SK-N-SH (cell line): Measurements from ENCODE around the gene AMMECR1. TPM values are rescaled to one million over a fixed set of nuclear protein-coding genes. Genes with fewer than 3 reads are reported as not detected.

ENCODE experiments used
- CTCF ChIA-PET: fragments of 300-600, 350-600 bp; formaldehyde crosslinking; extraction: SDS; loops from one replicate; lab custom pipeline; 2021; lab: Yijun Ruan, JAX
- POLR2A ChIA-PET: fragments of 350-600 bp; sonication (Branson Sonifier 250); formaldehyde crosslinking; extraction: SDS; loops from one replicate; lab custom pipeline; 2020; ENCODE audit warnings: antibody characterized with exemption, inconsistent platforms; lab: Yijun Ruan, JAX
- DNase-seq: peaks from one replicate; pipeline ENCODE4 v3.0.0; 2012
- H2AFZ ChIP-seq: fragments of 200-600 bp; sonication (generic); 2 replicates; pipeline ENCODE4 v1.8.1; 2016; ENCODE audit warnings: antibody characterized with exemption, mild to moderate bottlenecking, low read depth
- H3F3A ChIP-seq: fragments of 200-600 bp; sonication (generic); replicated peaks from 2 replicates; pipeline ENCODE3; 2016; ENCODE audit warnings: antibody characterized with exemption, mild to moderate bottlenecking; ENCODE audit not compliant: insufficient read depth
- H3K27ac ChIP-seq, 2 experiments: fragments of 200-500 bp in 1 of 2; fragments of 200-600 bp in 1 of 2; sonication (Bioruptor generic) in 1 of 2; sonication (generic), shearing (Covaris generic) in 1 of 2; 2 replicates each; pipeline versions ENCODE4 v1.5.1 to v1.6.1; 2014 to 2016; ENCODE audit warnings: low read depth in 2 of 2, inconsistent platforms in 1 of 2, low read length in 1 of 2, mild to moderate bottlenecking in 1 of 2, mixed read lengths in 1 of 2
- H3K27me3 ChIP-seq: fragments of 200-600 bp; sonication (generic), shearing (Covaris generic); 2 replicates; pipeline ENCODE4 v1.6.1; 2016; ENCODE audit warnings: mixed run types; ENCODE audit not compliant: insufficient read depth
- H3K36me3 ChIP-seq, 2 experiments: fragments of 200-500 bp in 1 of 2; fragments of 200-600 bp in 1 of 2; sonication (Bioruptor generic) in 1 of 2; sonication (generic) in 1 of 2; replicated peaks in 1 of 2; 2 replicates each; pipeline versions ENCODE3 to v1.5.1; 2014 to 2016; ENCODE audit warnings: low read length in 1 of 2, mild to moderate bottlenecking in 1 of 2; ENCODE audit not compliant: insufficient read depth in 2 of 2, control insufficient read depth in 1 of 2
- H3K4me1 ChIP-seq, 2 experiments: fragments of 200-500 bp in 1 of 2; fragments of 200-600 bp in 1 of 2; sonication (Bioruptor generic) in 1 of 2; sonication (generic), shearing (Covaris generic) in 1 of 2; 2 replicates each; pipeline versions ENCODE4 v1.5.1 to v1.6.1; 2014 to 2016; ENCODE audit warnings: low read depth in 1 of 2, low read length in 1 of 2, mixed run types in 1 of 2; ENCODE audit not compliant: insufficient read depth in 2 of 2, control insufficient read depth in 1 of 2
- H3K4me2 ChIP-seq: fragments of 200-600 bp; sonication (generic), shearing (Covaris generic); 2 replicates; pipeline ENCODE4 v1.6.1; 2017; ENCODE audit warnings: mixed run types
- H3K4me3 ChIP-seq, 2 experiments: fragments of 200-500 bp in 1 of 2; fragments of 200-600 bp in 1 of 2; sonication (Bioruptor generic) in 1 of 2; sonication (generic), shearing (Covaris generic) in 1 of 2; 2 replicates each; pipeline versions ENCODE4 v1.5.1 to v1.8.1; 2014 to 2016; ENCODE audit warnings: low read depth in 2 of 2, inconsistent platforms in 1 of 2, low read length in 1 of 2, mild to moderate bottlenecking in 1 of 2, mixed read lengths in 1 of 2, moderate library complexity in 1 of 2
- H3K79me2 ChIP-seq: fragments of 200-600 bp; sonication (generic); 2 replicates; pipeline ENCODE4 v1.8.1; 2017; ENCODE audit warnings: mild to moderate bottlenecking; ENCODE audit not compliant: insufficient read depth
- H3K9ac ChIP-seq: fragments of 200-600 bp; sonication (generic); 2 replicates; pipeline ENCODE4 v1.6.1; 2017; ENCODE audit warnings: mixed run types
- H3K9me2 ChIP-seq: fragments of 200-600 bp; sonication (generic); 2 replicates; pipeline ENCODE4 v1.6.1; 2017; ENCODE audit warnings: mixed run types
- H3K9me3 ChIP-seq: fragments of 200-600 bp; sonication (generic); 2 replicates; pipeline ENCODE4 v1.6.1; 2017; ENCODE audit warnings: mixed run types, mild to moderate bottlenecking, moderate library complexity
- H4K20me1 ChIP-seq: fragments of 200-600 bp; sonication (generic); 2 replicates; pipeline ENCODE4 v1.6.1; 2017; ENCODE audit warnings: mild to moderate bottlenecking, mixed run types; ENCODE audit not compliant: insufficient read depth
- EZH2phosphoT487 ChIP-seq: fragments of 200-600 bp; sonication (generic); IDR thresholded peaks from 2 replicates; pipeline ENCODE4 v1.6.1; 2017; ENCODE audit warnings: low read depth, mixed run types, mild to moderate bottlenecking, antibody characterized with exemption, moderate library complexity, borderline replicate concordance
- FOSL2 ChIP-seq: IDR thresholded peaks from 2 replicates; pipeline ENCODE4 v1.4.0; 2012; ENCODE audit warnings: low read depth, mild to moderate bottlenecking, moderate library complexity, borderline replicate concordance
- GATA2 ChIP-seq: sonication (generic); formaldehyde crosslinking; IDR thresholded peaks from 2 replicates; pipeline ENCODE4 v1.5.0; 2020; ENCODE audit warnings: mild to moderate bottlenecking, missing genetic modification reagents
- JUND ChIP-seq: IDR thresholded peaks from 2 replicates; pipeline ENCODE4 v1.4.0; 2012
- NRF1 ChIP-seq: IDR thresholded peaks from 2 replicates; pipeline ENCODE4 v1.6.1; 2012; ENCODE audit warnings: low read depth, mild to moderate bottlenecking, low read length
- REST ChIP-seq: IDR thresholded peaks from 2 replicates; pipeline ENCODE4 v1.6.1; 2012; ENCODE audit warnings: mild to moderate bottlenecking, low read depth, low read length, moderate library complexity
- TCF12 ChIP-seq: IDR thresholded peaks from 2 replicates; pipeline ENCODE4 v1.4.0; 2012
- TEAD4 ChIP-seq: IDR thresholded peaks from 2 replicates; pipeline ENCODE4 v1.4.0; 2012; ENCODE audit warnings: mild to moderate bottlenecking, borderline replicate concordance; ENCODE audit not compliant: insufficient read depth
- WGBS: methylation state at CpG from one replicate; pipeline ENCODE4 v1.1.6; 2017; ENCODE audit warnings: low lambda C conversion rate; 5-methylcytosine and 5-hydroxymethylcytosine counted together
- polyA plus RNA-seq, 3 experiments: library from polyadenylated mRNA; depleted of rRNA; stranded (reverse); fragments of >200 nt; gene quantifications; 2 replicates each; pipeline ENCODE4 v1.2.3, GENCODE V29; 2012

Gene AMMECR1
- polyA plus RNA-seq, 1 of the 3 experiments (the other 2 are of a cell fraction): 1.3 TPM

- Histone ChIP-seq H3K27me3 (no peaks in the 10 kb centered on the region), H3K27ac (peak overlapping the region in 1 of 2 experiments; percentile 78; a peak in 2 of 4 replicates), H3F3A (peaks cover 22% of the 10 kb centered on the region), H3K36me3 (no peaks in the 10 kb centered on the region), H2AFZ (no peak overlapping the region), H3K4me1 (no peaks in the 10 kb centered on the region), H3K9me3 (no peaks in the 10 kb centered on the region), H4K20me1 (no peaks in the 10 kb centered on the region), H3K9me2 (no peaks in the 10 kb centered on the region), H3K79me2 (peaks cover 4% of the 10 kb centered on the region), H3K4me2 (no peak overlapping the region), H3K4me3 (no peak overlapping the region), H3K9ac (peak overlapping the region; percentile 54; the same call in 1 of the 2 replicates)
- peak; percentile 39; the same call in 1 of the 2 replicates for TF ChIP-seq FOSL2
- TF ChIP-seq JUND: peak; percentile 54
- 0 out of 2 replicates have a peak, but pooled peaks have one; percentile 24 for TF ChIP-seq TCF12
- peak; percentile 49; the same call in 1 of the 2 replicates for TF ChIP-seq TEAD4
- TF ChIP-seq NRF1: no peak
- TF ChIP-seq EZH2phosphoT487: no peak
- ChIA-PET CTCF (interaction anchor here (1.6 kb wide), 1 partner anchor 124 kb away, joined by 4 read pairs; no protein-coding TSS in a partner anchor), POLR2A (no interaction called here)
- WGBS: 3% methylated on average over 2 of the region's 2 CpGs
- DNase-seq: no peak
Observed at GRCh38 chrX:110284159-110284558, 33.7 kb downstream of the AMMECR1 start.

- H3K27ac ChIP-seq: peak overlapping the region in 1 of 2 experiments; percentile 78; a peak in 2 of 4 replicates
- H3K4me1 ChIP-seq: no peaks in the 10 kb centered on the region
- peaks cover 4% of the 10 kb centered on the region for H3K79me2 ChIP-seq
Observed at GRCh38 chrX:110282922-110283321, 35.0 kb downstream of the AMMECR1 start.

More at GRCh38 chrX:110282922-110283321, 35.0 kb downstream of the AMMECR1 start:
- Histone ChIP-seq H3K9ac (no peak overlapping the region), H3K27me3 (no peaks in the 10 kb centered on the region)
- CTCF ChIA-PET: no interaction called here
- TF ChIP-seq TEAD4 (no peak), GATA2 (no peak), REST (no peak), EZH2phosphoT487 (no peak)
- TF ChIP-seq, all 33 proteins: peak for 0
- H3K36me3 ChIP-seq: no peaks in the 10 kb centered on the region
- no peak overlapping the region for H3K4me3 ChIP-seq
- no peak overlapping the region for H2AFZ ChIP-seq
- DNase-seq: no peak
- no peak overlapping the region for H3K4me2 ChIP-seq
- no peaks in the 10 kb centered on the region for H3K9me2 ChIP-seq
- H4K20me1 ChIP-seq: no peaks in the 10 kb centered on the region
- no peaks in the 10 kb centered on the region for H3K9me3 ChIP-seq
- POLR2A ChIA-PET: no interaction called here
- peaks cover 22% of the 10 kb centered on the region for H3F3A ChIP-seq
